HG03521 (cell line): ENCODE results near the gene C6orf47.

Experiments used
- ATAC-seq: cut with Tn5 transposase; IDR thresholded peaks from one replicate; pipeline ENCODE4 v1.9.1; 2021; ENCODE audit warnings: mild to moderate bottlenecking, moderate library complexity; ENCODE audit not compliant: unreplicated experiment

Gene C6orf47

GRCh38 chr6:31615748-31616147 is 44.8 kb downstream of the C6orf47 start:
- ATAC-seq: no peak

DNA sequence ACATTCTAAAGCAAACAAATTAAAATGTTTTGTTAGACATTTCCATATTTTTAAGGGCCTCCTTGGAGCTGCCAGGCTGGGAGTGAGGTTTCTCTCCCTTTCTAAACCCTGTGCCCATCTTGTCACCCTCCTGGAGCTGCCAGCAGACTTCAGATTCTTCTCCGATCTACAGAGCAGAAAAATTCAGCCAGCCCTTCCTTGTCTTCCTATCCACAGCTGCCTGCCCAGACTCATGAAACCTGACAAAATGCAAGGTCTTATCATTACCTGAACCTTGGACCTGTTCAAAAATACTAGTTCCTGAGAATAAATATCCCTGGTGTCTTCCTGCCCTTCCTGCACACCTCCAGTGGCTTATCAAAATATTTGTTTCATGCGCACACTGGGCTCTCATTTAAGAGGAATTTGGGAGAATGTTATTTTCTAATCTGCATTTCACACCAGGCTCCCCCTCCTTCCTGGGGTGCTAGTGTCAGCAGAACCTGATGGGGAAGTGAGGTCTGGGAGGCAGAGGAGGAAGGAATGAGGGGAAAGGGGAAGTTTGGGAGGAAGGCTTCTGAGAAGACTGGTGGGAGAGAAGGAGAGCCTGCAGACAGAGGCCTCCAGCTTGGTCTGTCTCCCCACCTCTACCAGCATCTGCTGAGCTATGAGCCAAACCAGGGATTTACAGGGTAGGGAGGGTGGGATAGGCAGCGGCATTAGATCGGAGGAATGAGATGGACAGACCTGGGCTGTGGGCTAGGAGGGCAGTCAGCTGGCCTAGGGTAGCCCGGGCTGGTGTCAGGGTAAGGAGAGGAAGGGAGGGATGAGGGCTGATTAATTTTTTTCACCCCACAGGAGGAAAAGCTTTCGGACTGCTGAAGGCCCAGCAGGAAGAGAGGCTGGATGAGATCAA is 45.6 kb downstream of the C6orf47 start, which contains the start of gene AIF1:
Gene AIF1, plus strand, starts transcription at position 551 of the 895 bp plus-strand sequence. Its CDS starts 96 bp downstream, at position 647.
- no peak for ATAC-seq

DNA sequence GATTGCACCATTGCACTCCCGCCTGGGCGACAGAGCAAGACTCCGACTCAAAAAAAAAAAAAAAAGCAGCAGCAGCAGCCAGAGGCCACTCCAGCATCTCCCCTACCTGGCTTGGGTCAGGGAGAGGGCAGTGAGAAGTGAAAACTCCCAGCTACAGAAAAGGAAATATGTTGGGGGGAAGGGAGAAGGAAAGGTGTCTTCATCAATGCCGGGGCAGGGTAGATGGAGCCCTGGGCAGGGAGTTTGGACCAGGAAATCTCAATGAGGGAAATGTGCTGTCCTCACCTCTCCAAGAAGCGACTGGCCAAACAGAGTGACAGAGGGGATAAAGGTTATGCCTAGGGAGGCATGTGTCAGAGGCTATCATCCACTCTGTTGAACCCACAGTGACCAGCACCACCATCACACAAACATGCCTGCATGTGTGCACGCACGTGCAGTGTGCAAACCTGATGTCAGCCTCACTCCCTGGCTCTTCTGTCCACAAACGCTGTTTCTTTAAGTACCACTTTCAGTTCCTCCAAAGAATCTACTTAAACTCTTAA is 46.4 kb downstream of the C6orf47 start:
- ATAC-seq: no peak

- ATAC-seq: no peak
Measured at GRCh38 chr6:31610968-31611367, 49.6 kb downstream of the C6orf47 start.

DNA sequence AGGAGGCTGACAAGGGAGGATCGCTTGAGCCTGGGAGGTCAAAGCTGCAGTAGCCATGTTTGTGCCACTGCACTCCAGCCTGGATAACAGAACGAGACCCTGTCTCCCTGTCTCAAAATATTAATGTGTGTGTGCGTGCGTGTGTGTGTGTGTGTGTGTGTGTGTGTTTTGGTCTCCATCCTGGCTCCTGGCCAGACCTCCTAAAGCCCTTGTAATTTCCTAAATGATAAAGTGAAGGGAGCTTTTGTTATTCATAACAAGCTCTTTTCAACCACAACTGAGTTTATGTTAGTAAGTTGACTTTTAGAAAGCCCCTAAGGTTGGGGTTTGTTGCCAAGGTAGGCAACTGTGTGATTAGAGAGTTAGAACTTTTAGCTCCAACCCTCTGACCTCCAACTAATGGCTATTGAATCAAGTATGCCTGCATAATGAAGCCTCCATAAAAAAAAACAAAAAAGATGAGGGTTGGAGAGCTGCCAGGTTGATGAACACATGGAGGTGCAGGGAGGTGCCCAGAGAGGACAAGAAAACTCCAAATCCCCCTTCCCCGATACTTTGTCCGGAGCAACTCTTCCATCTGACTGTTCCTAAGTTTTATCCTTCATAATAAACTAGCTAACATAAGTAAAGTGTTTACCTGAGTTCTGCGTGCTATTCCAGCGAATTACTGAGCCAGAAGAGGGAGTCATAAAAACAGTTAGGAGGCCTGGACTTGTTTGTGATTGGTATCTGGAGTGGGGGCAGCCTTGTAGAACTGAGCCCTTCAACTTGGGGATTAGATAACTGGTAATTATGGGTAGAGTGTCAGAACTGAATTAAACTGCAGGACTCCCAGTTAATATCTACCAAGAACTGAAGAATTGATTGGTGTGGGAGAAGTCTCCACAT is 50.8 kb downstream of the C6orf47 start:
- ATAC-seq: no peak
